ENCODE measurements around the gene WRAP73. TPM values are rescaled to one million over a fixed set of nuclear protein-coding genes. Genes with fewer than 3 reads are reported as not detected.

Gene WRAP73
- total RNA-seq, 1 experiment from 2014 or later = 51.4 TPM

GRCh38 chr1:3657578-3658230 lies 7.8 kb upstream of the WRAP73 start:
- ATAC-seq (no peak), DNase-seq (ENCODE audit: low read depth, low spot score) (no peak)
- Histone ChIP-seq H4K20me1 (ENCODE audit: insufficient read depth) (peaks cover 5% of the 10 kb centered on the region; the same call in 1 of the 2 replicates), H3K9me3 (ENCODE audit: control insufficient read depth in 1 of 2, insufficient read depth in 1 of 2, low read depth in 1 of 2, low read length in 2 of 2) (no peaks in the 10 kb centered on the region), H2AFZ (ENCODE audit: low read depth, low read length, poor library complexity, severe bottlenecking) (no peak overlapping the region), H3K4me1 (ENCODE audit: control insufficient read depth in 1 of 2, insufficient read depth in 2 of 2, low read length in 2 of 2) (peaks cover 9 to 10% of the 10 kb centered on the region in 2 experiments; a peak in 3 of 4 replicates), H3K27ac (ENCODE audit: low read depth, low read length) (no peak overlapping the region), H3K9ac (ENCODE audit: low read length) (no peak overlapping the region), H3K9me2 (ENCODE audit: insufficient read depth) (no peaks in the 10 kb centered on the region), H3K79me2 (ENCODE audit: insufficient read depth, low read length) (peaks cover 86% of the 10 kb centered on the region), H3K4me2 (ENCODE audit: low read length) (no peak overlapping the region), H3K4me3 (replicated peaks in 1 of 2; ENCODE audit: low read depth in 1 of 2, low read length in 2 of 2) (no peak overlapping the region), H3K27me3 (ENCODE audit: insufficient read depth, low read length) (no peaks in the 10 kb centered on the region), H3K36me3 (ENCODE audit: control insufficient read depth in 1 of 2, insufficient read depth in 2 of 2, low read length in 2 of 2) (no peaks in the 10 kb centered on the region)
- RAD21 ChIA-PET (ENCODE audit: low non-redundant PET in 1 of 2, low total read pairs in 2 of 2, uncharacterized antibody in 2 of 2, unreplicated experiment in 2 of 2) = no interaction called here
- CTCF ChIA-PET = no interaction called here
- BruUV-seq (replicated peaks) = no TSS peak
- intact Hi-C loops (cut with micrococcal nuclease) = no loop called here
- POLR2A ChIA-PET = no interaction called here
- TF ChIP-seq YY1 (IDR thresholded peaks at IDR 0.05; ENCODE audit: extremely low read depth, insufficient replicate concordance, low read depth, low read length) = no peak
- no peak for TF ChIP-seq CTCF (IDR thresholded peaks at IDR 0.05 in 2 of 3, conservative IDR thresholded peaks at IDR 0.05 in 1 of 3; ENCODE audit: borderline replicate concordance in 1 of 3, insufficient read depth in 1 of 3, low read depth in 2 of 3, low read length in 2 of 3)
- TF ChIP-seq ZFX (IDR thresholded peaks at IDR 0.05) = no peak
- no peak for TF ChIP-seq SIN3A (IDR thresholded peaks at IDR 0.05; ENCODE audit: low read depth)
- TF ChIP-seq POLR2AphosphoS5 (IDR thresholded peaks at IDR 0.05; ENCODE audit: low read depth, low read length) = no peak
- no peak for TF ChIP-seq SRF (IDR thresholded peaks at IDR 0.05; ENCODE audit: low read depth)
- no peak for TF ChIP-seq ATF3 (IDR thresholded peaks at IDR 0.05)

- no peak overlapping the region for H3K27ac ChIP-seq (ENCODE audit: low read depth, low read length)
- no peak overlapping the region for H3K4me2 ChIP-seq (ENCODE audit: low read length)
- no peaks in the 10 kb centered on the region for H3K27me3 ChIP-seq (ENCODE audit: insufficient read depth, low read length)
- ATAC-seq (no peak), DNase-seq (ENCODE audit: low read depth, low spot score) (no peak)
- no peak overlapping the region for H3K4me3 ChIP-seq (replicated peaks in 1 of 2; ENCODE audit: low read depth in 1 of 2, low read length in 2 of 2)
- intact Hi-C loops (cut with micrococcal nuclease) = no loop called here
- BruUV-seq (replicated peaks) = no TSS peak
- no peaks in the 10 kb centered on the region for H3K36me3 ChIP-seq (ENCODE audit: control insufficient read depth in 1 of 2, insufficient read depth in 2 of 2, low read length in 2 of 2)
- no peak overlapping the region for H3K9ac ChIP-seq (ENCODE audit: low read length)
- peaks cover 82% of the 10 kb centered on the region for H3K79me2 ChIP-seq (ENCODE audit: insufficient read depth, low read length)
- peaks cover 9 to 10% of the 10 kb centered on the region in 2 experiments; a peak in 3 of 4 replicates for H3K4me1 ChIP-seq (ENCODE audit: control insufficient read depth in 1 of 2, insufficient read depth in 2 of 2, low read length in 2 of 2)
- peaks cover 5% of the 10 kb centered on the region; the same call in 1 of the 2 replicates for H4K20me1 ChIP-seq (ENCODE audit: insufficient read depth)
- POLR2A ChIA-PET = no interaction called here
- RAD21 ChIA-PET (ENCODE audit: low non-redundant PET in 1 of 2, low total read pairs in 2 of 2, uncharacterized antibody in 2 of 2, unreplicated experiment in 2 of 2) = no interaction called here
- H2AFZ ChIP-seq (ENCODE audit: low read depth, low read length, poor library complexity, severe bottlenecking) = no peak overlapping the region
- CTCF ChIA-PET = no interaction called here
- no peaks in the 10 kb centered on the region for H3K9me3 ChIP-seq (ENCODE audit: control insufficient read depth in 1 of 2, insufficient read depth in 1 of 2, low read depth in 1 of 2, low read length in 2 of 2)
- H3K9me2 ChIP-seq (ENCODE audit: insufficient read depth) = no peaks in the 10 kb centered on the region
- TF ChIP-seq SRF (IDR thresholded peaks at IDR 0.05; ENCODE audit: low read depth) = no peak
- no peak for TF ChIP-seq REST (IDR thresholded peaks at IDR 0.05; ENCODE audit: low read depth)
- TF ChIP-seq EZH2phosphoT487 (IDR thresholded peaks at IDR 0.05; ENCODE audit: borderline replicate concordance) = no peak
- TF ChIP-seq SIN3A (IDR thresholded peaks at IDR 0.05; ENCODE audit: low read depth) = no peak
- no peak for TF ChIP-seq MAX (IDR thresholded peaks at IDR 0.05)
- TF ChIP-seq FOSL1 (IDR thresholded peaks at IDR 0.05; ENCODE audit: low read depth) = no peak
- TF ChIP-seq POLR2A (IDR thresholded peaks at IDR 0.05; ENCODE audit: borderline replicate concordance, extremely low read depth, insufficient read depth, insufficient read length) = no peak
- no peak for TF ChIP-seq EGR1 (IDR thresholded peaks at IDR 0.05; ENCODE audit: low read depth)
- no peak for TF ChIP-seq JUND (IDR thresholded peaks at IDR 0.05)
- TF ChIP-seq ELF1 (IDR thresholded peaks at IDR 0.05; ENCODE audit: borderline replicate concordance, low read depth) = no peak
- no peak for TF ChIP-seq EZH2 (IDR thresholded peaks at IDR 0.05)
- no peak for TF ChIP-seq SP1 (IDR thresholded peaks at IDR 0.05; ENCODE audit: low read depth)
Measured at GRCh38 chr1:3657096-3657475, 7.2 kb upstream of the WRAP73 start.
